ENCODE data around the gene LILRA1. TPM values are rescaled to one million over a fixed set of nuclear protein-coding genes. Genes with fewer than 3 reads are reported as not detected.

The LILRA1 gene
- total and polyA plus RNA-seq, 9 of the 15 experiments (the other 6 are each of a cell fraction or from before 2014, with no cell fraction given) = not detected

GRCh38 chr19:54554896-54555295, 38.5 kb upstream of the LILRA1 start:
- TF ChIP-seq MTA2 (IDR thresholded peaks at IDR 0.05; ENCODE audit: low read depth) (no peak), EP400 (IDR thresholded peaks at IDR 0.05) (no peak), ATF2 (CRISPR knock-in tag; IDR thresholded peaks at IDR 0.05) (no peak), PATZ1 (CRISPR knock-in tag; IDR thresholded peaks at IDR 0.05; ENCODE audit: borderline replicate concordance) (no peak), MYC (IDR thresholded peaks at IDR 0.05; ENCODE audit: low read depth, low read length) (no peak), MYC (CRISPR knock-in tag; IDR thresholded peaks at IDR 0.05; ENCODE audit: borderline replicate concordance, low read depth) (no peak), NCOA6 (IDR thresholded peaks at IDR 0.05) (no peak), TGIF2 (CRISPR knock-in tag; IDR thresholded peaks at IDR 0.05) (no peak), ZC3H4 (CRISPR knock-in tag; IDR thresholded peaks at IDR 0.05; ENCODE audit: borderline replicate concordance) (no peak), MTA3 (IDR thresholded peaks at IDR 0.05; ENCODE audit: borderline replicate concordance) (no peak), TBL1XR1 (IDR thresholded peaks at IDR 0.05; ENCODE audit: low read length in 2 of 2) (no peak), ZNF699 (CRISPR knock-in tag; IDR thresholded peaks at IDR 0.05; ENCODE audit: insufficient replicate concordance) (no peak), HES1 (IDR thresholded peaks at IDR 0.05; ENCODE audit: low read depth) (no peak), FOXM1 (IDR thresholded peaks at IDR 0.05; ENCODE audit: low read depth) (no peak), FOXM1 (CRISPR knock-in tag; IDR thresholded peaks at IDR 0.05; ENCODE audit: low read depth) (no peak), RFX7 (CRISPR knock-in tag; IDR thresholded peaks at IDR 0.05) (no peak), SMARCE1 (IDR thresholded peaks at IDR 0.05) (no peak), SIX5 (IDR thresholded peaks at IDR 0.05; ENCODE audit: borderline replicate concordance in 1 of 2, insufficient read depth in 1 of 2, low read depth in 1 of 2, low read length in 2 of 2) (no peak), SUPT5H (IDR thresholded peaks at IDR 0.05) (no peak)
- CTCF ChIA-PET (ENCODE audit: low intra/inter-chr PET ratio) = no interaction called here

More at GRCh38 chr19:54554896-54555295, 38.5 kb upstream of the LILRA1 start:
- FAIRE-seq (no peak), DNase-seq (ENCODE audit: extremely low read depth in 1 of 4, low spot score in 3 of 4) (no peak), ATAC-seq (no peak)
- Histone ChIP-seq H3K4me3 (no peak overlapping the region), H4K20me1 (replicated peaks; ENCODE audit: control insufficient read depth, insufficient read depth, low read length) (no peaks in the 10 kb centered on the region), H3K9me3 (replicated peaks; ENCODE audit: control insufficient read depth, insufficient read depth, low read depth, low read length) (no peaks in the 10 kb centered on the region), H3K79me2 (ENCODE audit: control insufficient read depth, insufficient read depth, low read length) (no peaks in the 10 kb centered on the region), H2AFZ (ENCODE audit: low read depth, low read length) (no peak overlapping the region), H3K27ac (ENCODE audit: extremely low read depth, low read depth, low read length) (no peak overlapping the region), H3K36me3 (ENCODE audit: control insufficient read depth, insufficient read depth, low read length) (no peaks in the 10 kb centered on the region), H3K4me1 (replicated peaks in 1 of 2; ENCODE audit: control insufficient read depth in 2 of 2, insufficient read depth in 2 of 2, low read length in 2 of 2) (peaks cover 0 to 5% of the 10 kb centered on the region in 2 experiments; a peak in 2 of 5 replicates), H3K9ac (ENCODE audit: insufficient read depth in 1 of 2, low read depth in 2 of 2, low read length in 2 of 2) (no peak overlapping the region; a peak in 1 of 4 replicates), H3K4me2 (ENCODE audit: insufficient read depth, low read length) (no peak overlapping the region), H3K9me1 (ENCODE audit: control insufficient read depth, insufficient read depth, low read length) (no peaks in the 10 kb centered on the region), H3K27me3 (ENCODE audit: control insufficient read depth in 2 of 2, insufficient read depth in 2 of 2, low read length in 2 of 2) (peaks cover 31 to 60% of the 10 kb centered on the region in 2 experiments)
- in situ Hi-C loops (cut with MboI) = no loop called here
- BruUV-seq (replicated peaks) = no TSS peak
- under 1% methylated on average over 16 of the region's 16 CpGs for WGBS (ENCODE audit: insufficient coverage, low coverage, missing lambda C conversion rate)
- intact Hi-C loops (cut with micrococcal nuclease) = no loop called here
- POLR2A ChIA-PET = interaction anchor here (0.5 to 0.8 kb wide), 3 partner anchors 11 to 326 kb away, joined by 3 read pairs; no protein-coding TSS in a partner anchor

Measured in K562 (cell line).